Stimulated activated CD8-positive, alpha-beta memory T cell treated with anti-CD3 and anti-CD28 coated beads, Interleukin-4, amount 100 ng/mL, for 1 hour (primary cell): Measurements from ENCODE around the gene ARHGAP45.

Source experiments
- DNase-seq, 2 donors: peaks; one replicate each; pipeline ENCODE4 v3.0.0-alpha.2; 2020; ENCODE audit warnings: low read depth in 2 of 2, low spot score in 1 of 2

Gene ARHGAP45

DNA sequence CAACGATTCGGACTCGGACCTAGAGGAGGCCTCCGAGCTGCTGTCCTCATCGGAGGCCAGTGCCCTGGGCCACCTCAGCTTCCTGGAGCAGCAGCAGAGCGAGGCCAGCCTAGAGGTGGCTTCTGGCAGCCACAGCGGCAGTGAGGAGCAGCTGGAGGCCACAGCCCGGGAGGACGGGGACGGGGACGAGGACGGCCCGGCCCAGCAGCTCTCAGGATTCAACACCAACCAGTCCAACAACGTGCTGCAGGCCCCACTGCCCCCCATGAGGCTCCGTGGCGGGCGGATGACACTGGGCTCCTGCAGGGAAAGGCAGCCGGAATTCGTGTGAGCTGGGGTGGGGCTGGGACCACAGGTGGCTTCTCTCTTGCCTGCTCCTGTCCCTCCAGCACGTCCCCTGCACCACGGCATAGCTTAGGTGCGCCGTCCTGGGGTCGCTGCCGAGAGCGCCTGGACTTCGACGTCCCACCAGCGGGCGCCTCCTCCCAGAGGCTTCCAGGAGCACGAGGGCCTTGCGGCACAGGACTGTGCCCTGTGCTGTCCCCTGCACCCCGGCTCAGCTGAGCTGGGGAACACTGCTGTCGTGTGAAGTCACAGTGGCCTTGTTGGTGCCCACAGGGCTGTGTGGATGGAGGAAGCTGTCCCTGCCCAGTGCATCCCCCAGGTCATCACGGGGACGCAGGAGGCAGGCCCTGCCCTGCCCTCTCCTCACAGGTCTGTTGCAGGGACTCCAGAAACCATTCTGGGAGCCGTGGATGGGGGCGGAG lies 18.9 kb downstream of the ARHGAP45 start:
- no peak for DNase-seq

GRCh38 chr19:1086613-1087012 lies 19.6 kb downstream of the ARHGAP45 start:
- DNase-seq: no peak

DNA sequence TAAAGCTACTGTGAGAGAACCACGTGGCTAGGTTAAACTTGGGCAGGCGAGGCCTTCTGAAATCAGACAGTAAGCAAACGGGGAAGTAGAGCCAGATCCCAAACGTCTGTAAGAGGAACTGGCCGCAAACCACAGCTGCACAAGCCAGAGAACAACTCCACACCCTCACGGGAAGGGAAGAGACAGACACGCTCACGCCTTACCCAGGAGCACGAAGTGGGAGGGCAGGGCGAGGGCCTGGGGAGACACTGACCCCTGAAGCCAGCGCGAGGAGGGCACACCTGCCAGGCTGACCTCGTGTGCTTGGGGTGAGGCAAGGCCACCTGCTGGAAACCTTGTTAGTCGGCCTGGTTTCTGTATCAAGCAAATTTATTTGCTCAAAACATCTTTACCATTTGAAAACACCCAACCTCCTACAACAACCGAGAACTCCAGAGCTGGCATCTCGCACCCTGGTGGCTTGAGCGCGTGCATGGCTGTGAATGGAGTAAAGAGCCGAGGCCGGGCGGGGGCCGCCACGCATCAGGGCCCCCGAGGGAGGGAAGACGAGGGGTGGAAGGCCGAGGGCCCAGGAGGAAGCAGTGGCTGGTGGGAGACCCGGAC lies 20.9 kb downstream of the ARHGAP45 start:
- no peak for DNase-seq

- no peak for DNase-seq
Measured at GRCh38 chr19:1088416-1089010, 21.5 kb downstream of the ARHGAP45 start.

- no peak for DNase-seq
Measured at GRCh38 chr19:1089126-1089771, 22.3 kb downstream of the ARHGAP45 start.

GRCh38 chr19:1089891-1090290 lies 22.9 kb downstream of the ARHGAP45 start:
- DNase-seq: no peak

DNA sequence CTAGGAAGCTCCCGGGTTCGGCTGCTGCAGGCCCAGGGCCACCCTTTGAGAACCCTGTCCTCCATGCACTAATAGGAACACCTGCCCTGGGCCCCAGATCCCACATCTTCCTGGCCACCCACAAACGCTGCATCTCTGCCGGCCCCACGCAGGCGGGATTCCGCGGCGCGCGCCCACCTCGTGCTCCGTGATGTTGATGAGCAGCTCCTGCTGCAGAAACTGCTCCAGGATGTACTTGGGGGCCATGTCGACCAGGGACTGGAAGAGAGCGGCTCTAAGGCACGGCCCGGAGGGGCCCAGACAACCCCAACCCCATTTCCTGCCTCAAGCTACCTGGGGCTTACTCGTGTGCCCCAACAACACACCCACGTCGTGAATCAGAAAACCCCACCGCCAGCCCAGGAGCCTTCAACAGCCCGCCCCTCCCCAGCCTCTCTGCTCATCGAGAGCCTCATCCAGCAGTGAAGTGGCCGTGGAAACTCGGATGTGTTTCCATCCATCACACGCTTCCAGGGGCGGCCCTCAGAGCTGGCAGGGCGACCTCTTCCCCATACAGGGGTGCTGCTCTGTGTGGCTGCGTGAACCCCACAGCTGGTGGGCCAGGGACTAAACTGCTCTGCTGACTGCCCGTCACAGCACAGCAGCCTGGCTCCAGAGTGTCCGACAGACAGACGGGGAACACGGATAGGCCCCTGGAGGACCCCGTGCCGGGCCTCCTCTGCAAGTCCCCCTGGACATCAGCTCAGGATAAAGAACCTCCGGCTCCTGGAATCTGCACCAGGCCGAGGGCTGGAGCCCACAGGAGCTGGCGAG lies 24.0 kb downstream of the ARHGAP45 start:
- DNase-seq: no peak

- DNase-seq: no peak
Measured at GRCh38 chr19:1091544-1092175, 24.7 kb downstream of the ARHGAP45 start.

DNA sequence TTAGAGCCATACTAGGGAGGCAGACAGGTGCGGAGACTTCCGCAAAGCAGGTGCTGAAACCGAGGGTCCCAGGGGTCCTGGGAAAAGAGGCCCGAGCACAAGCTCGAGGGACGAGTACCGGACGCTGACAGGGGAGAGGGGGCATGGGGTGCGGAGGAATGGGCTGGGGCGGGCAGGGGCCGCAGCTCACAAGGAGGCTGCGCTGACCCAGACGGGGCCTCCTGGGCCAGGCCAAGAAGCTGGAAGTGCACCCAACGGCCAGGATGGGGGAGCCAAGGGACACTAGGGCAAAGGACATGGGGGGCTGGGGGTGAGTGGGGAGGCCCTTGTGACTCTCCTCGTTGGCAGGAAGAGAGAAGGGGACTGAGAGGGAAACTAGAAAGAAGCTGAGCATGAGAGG lies 26.4 kb downstream of the ARHGAP45 start:
- no peak for DNase-seq

GRCh38 chr19:1093811-1094553 lies 27.0 kb downstream of the ARHGAP45 start:
- DNase-seq: no peak

- DNase-seq: no peak
Measured at GRCh38 chr19:1094655-1094977, 27.6 kb downstream of the ARHGAP45 start.

DNA sequence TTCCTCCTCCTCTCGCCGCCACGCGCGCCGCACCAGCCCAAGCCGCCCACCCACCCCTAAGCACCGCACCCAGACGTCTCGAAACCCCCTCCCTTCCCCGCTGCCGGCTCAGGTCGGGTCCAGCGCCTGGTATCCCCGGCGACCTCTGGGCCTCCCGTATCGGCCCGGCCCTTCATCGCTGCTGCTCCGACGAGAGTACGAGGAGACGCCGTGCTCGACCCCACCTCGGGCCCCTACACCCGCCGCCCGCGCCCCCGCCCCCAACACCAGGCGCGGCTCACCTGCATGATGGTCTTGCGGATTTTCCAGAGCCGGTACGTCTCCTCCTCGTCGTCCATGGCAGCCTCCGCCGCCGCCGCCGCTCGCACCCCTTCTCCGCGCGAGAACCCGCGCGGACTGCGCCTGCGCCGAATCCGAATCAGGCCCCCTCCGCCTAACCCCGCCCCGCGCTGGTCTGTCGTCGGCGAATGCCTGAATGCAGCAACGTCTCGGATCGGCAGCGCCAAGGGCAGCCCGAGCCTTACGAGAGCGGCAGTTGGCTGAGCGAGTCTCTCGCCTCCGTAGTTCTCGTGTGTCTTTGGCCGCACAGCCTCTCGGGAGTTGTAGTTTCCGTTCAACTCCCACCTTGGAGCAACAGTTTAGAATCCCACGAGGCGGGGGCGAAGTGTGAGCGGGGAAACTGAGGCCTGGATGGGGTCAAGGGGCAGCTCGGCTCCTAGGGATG lies 28.2 kb downstream of the ARHGAP45 start, which contains the start of gene POLR2E:
TSS of gene POLR2E (minus strand) at position 398 of the 724 bp plus-strand sequence. CDS start at position 338, 60 bp downstream.
- peak; percentile 96 to 98 for DNase-seq

DNA sequence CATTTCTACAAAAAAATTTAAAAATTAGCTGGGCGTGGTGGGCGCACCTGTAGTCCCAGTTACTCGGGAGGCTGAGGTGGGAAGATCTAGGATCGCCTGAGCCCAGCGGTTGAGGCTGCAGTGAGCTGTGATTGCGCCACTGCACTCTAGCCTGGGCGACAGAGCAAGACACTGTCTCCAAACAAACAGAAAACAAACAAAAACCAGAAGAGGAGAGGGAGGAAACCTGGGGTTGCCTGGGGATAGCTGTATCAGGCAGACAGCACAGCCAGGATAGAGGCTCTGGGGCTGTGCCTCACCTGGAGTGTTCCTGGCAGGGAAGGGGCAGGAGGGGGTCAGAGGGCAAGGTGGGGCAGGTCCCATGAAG lies 30.8 kb downstream of the ARHGAP45 start:
- no peak for DNase-seq

DNA sequence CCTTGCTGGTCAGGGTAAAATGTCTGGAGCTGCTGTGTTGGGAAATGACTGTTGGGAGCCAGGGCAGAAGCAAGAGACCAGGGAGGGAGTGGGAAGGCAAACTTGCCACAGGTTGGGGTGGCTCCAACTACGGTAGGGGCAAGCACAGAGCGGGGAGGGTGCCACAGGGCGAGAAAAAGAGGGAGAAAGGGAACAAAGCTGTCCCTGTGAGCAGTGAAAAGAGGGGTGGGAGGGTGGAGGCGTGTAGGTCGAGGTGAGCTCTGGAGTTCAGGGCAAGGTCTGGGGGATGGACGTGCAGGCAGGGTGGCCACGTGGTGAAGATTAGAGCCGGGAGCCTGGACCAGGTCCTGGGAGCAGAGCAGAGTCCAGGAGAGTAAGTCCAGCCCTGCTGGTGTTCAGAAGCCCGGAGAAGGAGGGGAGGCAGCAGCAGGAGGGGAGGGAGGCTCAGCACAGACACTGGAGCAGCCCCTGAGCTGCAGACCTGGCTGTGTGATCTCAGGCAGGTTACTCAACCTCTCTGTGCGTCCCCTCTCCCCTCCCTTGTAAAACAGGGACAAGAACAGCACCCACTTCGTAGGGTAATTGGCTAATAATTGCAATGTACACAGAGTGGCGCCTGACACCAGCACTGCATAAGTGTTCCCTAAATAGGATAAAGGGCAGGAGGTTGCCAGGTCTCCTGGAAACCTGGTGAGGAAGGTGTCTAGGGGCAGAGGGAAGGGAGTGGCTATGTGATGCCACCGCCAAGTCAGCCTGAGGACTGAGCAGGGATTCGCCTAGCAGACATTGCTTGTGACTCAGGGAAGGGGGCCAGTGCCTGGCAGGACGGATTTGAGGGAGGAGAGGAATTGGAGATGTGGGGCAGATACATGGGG lies 31.4 kb downstream of the ARHGAP45 start:
- no peak for DNase-seq

DNA sequence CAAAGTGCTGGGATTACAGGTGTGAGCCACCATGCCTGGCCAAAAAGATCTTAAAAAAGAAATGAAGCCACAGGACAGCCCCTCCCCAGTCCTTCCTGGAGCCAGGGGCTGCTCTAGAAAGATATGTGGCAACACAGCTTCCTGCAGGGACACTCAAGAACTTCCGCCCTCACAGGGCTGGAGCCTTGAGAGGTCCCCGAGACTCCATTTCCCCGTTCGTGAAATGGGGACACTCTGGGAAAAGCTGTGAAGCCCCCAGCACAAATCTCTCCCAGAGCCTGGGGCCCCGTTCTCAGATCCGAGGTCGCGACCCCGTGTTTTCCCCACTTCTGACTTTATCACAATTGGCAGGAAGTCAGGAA lies 34.4 kb downstream of the ARHGAP45 start:
- no peak for DNase-seq

DNA sequence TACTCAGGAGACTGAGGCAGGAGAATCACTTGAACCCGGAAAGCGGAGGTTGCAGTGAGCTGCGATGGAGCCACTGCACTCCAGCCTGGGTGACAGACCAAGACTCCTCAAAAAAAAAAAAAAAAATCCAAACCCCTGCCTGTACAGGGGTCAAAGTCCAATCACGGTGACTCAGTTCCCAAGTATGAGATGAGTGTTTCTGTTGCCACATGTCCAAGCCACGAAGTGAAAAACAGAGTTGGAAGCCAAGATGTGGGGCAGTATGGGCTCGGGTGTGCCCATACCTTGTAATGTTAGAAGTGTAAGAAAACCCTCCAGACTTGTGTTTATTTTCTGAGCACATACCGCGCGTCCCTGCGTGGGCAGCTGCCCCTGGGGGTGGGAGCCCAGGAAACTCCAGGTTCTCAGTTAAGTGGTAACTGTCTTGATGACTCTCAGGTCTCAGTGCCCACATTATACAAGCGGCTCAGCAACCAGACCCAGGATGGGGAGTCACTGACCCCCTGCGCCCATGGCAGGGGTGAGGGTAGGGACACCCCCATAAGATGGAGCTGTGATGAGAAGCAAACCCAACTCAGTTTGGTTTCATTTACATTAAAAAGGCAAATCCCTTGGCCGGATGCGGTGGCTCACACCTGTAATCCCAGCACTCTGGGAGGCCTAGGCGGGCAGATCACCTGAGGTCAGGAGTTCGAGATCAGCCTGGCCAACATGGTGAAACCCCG lies 35.6 kb downstream of the ARHGAP45 start:
- no peak for DNase-seq

- no peak for DNase-seq
Measured at GRCh38 chr19:1103132-1103707, 36.3 kb downstream of the ARHGAP45 start.
